Activated CD4-positive, CD25-positive, alpha-beta regulatory T cell treated with anti-CD3 and anti-CD28 coated beads, Interleukin-2, amount 50 U/mL, for 16 hours (primary cell): ENCODE data around the gene PRLHR.

ENCODE experiments used
- DNase-seq: peaks from one replicate; pipeline ENCODE4 v3.0.0-alpha.2; 2020; ENCODE audit warnings: low read depth, low spot score

Gene PRLHR

GRCh38 chr10:118564114-118564513 lies 31.3 kb downstream of the PRLHR start:
- DNase-seq: no peak

DNA sequence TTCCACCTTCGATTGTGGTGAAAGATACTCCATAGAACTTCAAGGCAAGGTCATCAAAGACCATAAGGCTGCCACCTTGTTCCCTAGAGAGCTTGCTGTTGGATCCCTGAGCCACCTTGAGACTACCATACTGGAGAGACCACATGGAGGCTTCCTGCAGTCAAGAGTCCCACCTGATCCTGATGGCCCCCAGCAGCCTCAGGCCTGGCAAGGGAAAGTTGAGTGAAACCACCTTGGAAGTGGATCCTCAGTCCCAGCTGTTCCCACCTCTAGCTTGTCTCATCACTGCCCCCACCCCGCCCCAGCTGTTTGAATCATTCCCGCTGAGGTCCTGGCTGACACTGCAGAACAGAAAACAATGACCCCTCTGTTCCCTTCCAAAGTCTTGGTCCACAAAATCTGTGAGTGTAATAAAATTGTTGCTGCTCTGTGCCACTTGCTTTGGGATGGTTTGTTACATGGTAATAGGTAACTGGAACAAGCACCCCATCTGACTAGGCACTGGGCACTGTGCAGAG lies 32.0 kb downstream of the PRLHR start:
- DNase-seq: no peak

DNA sequence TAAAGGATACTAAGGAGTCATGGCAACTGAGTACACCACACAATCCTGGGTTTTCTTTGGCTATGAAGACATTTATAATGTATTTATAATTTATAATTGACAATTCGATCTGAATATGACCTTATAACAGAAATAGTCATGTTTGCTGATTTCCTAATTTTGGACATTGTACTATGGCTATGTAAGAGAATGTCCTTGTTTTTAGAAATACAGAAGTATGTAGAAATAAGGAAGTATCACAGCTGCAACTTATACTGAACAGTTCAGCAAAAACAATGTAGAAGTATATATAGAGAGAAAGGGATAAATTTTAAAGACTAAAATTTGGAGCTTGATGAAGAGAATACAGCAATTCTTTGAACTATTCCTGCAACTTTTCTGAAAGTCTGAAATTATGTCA lies 32.6 kb downstream of the PRLHR start:
- no peak for DNase-seq

- DNase-seq: no peak
These were observed 37.5 kb downstream of the PRLHR start for GRCh38 chr10:118557946-118558345.

- DNase-seq: no peak
These were observed 43.8 kb downstream of the PRLHR start for GRCh38 chr10:118551535-118552100.

DNA sequence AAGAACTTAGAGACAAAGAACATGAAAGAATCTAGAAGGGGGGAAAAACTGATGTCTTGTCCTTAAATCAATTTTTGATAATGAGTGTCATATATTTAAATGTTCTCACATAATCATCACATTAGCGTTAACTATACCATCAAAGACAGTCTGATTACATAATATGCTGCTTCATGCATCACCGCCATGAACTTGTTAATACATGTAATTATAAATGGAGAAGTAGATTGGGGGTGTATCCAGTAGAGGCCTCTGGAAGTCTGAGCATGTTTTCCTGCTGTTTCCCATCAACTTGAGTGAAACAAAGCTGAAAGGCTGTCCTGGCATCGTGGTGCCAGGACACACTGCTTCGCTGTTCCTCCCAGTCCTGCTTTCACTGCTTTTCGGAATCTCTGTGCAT lies 48.2 kb downstream of the PRLHR start:
- no peak for DNase-seq

GRCh38 chr10:118546479-118546878 lies 49.0 kb downstream of the PRLHR start:
- DNase-seq: no peak

DNA sequence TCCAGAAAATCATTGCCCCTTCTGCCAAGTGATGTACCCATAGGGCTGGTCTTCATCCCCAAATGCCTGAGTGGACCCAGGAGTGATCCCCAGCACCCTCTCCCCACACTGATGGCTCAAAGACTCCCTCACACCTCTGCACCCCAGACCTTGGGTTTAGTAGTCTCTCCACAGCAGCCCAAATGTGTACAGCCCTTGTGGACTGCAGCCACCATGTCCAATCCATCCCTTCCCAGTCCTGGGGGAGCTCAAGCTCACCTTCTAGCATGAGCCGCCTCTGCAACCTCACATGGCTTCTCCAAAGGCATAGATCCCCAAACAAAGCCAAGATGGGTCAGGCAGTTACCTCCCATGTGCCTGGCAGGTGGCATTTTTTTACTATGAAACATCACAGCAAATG lies 50.1 kb downstream of the PRLHR start:
- DNase-seq: no peak

DNA sequence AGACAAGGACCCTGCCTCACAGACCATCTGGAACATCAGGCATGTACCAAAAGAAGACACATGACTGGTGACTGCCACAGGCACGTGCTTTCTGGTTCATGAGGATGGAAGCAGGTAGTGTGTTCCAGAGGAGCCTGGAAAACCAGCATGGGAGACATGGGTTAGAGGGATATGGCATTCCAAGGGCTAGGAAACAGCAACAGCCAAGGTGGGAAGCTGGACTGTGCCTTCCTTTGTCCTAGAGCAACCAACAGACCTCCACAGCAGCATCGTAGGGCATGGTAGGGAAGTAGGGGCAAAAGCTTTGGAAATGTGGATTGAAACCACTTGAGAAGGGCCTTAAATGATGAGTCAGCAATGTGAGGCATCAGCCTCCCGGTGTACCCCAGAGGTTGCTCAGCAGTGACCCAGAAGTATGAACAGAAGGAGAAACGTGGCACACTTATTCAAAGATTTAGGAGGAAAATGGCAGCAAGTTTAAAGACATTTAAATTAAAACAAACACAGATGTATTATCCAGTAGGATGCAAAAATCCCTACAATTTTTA lies 51.0 kb downstream of the PRLHR start:
- DNase-seq: no peak

DNA sequence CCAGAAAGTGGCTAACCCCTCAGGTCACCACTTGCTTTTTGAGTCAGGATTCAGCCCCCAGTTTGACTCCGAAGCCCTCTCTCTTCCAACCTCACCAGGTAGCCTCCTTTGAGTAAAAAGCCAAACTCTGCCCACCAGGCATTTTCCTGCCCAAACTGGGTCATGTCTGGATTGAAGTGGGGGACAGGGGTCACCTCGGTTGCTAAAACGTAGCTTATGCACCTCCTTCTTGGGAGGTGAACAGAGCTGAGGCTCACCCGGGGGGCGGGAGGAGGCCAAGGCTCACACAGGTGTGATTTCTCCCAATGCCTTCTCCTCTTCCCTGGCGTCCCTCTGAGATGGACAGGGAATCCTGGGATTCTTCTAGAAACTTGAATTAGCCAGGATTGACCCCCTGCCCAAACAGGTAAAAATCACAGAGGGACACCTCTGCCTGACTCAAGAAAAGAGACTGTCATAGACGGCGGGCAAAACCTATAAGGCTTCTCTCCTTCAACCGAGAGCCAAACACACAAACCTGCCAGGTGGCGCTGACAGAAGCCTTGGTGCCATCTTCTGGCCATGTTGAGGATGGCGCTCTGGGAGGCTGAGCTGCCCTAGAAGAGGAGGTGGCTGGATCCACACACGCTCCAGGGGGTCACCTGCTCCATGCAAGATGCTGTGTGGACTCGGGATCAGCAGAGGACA lies 51.6 kb downstream of the PRLHR start:
- no peak for DNase-seq

DNA sequence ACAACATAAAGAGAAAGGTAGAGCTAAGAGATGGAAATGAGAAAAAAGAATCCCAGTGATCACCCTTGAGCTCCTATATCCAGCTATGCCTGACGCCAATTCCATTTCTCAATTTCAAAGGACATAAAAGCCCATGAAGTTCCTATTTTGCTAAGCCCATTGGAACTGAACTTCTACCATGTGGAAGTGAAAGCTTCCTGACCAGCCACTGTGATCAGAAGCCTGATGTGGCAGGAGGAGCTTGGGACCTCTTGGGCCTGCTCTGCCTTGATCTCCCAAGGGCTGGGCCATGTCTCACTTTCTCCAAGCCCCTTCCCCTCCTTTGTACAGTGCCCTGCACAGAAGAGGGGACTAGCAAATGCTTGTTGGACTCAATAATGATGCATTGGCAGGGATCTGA lies 52.7 kb downstream of the PRLHR start:
- DNase-seq: no peak

GRCh38 chr10:118542205-118542604 lies 53.2 kb downstream of the PRLHR start:
- no peak for DNase-seq

DNA sequence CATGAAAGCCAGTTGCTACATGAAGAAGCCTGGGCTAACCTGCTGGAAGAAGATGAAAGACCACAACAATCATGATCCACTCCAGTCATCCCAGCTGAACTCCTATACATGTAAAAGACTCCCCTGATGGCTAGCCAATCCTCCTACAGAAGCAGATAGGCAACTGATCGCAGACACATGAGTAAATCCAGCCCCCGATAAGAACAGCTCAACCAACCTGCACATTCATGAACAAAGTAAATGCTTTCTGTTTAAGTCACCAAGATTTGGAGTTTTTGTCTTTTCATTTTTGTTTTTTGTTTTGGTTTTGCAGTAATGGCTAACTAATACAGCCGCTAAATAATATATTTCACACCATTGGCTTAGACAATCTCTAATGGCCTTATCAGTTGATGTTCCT lies 53.7 kb downstream of the PRLHR start:
- DNase-seq: no peak
